ENCODE measurements around the gene NCEH1.

NCEH1 gene

DNA sequence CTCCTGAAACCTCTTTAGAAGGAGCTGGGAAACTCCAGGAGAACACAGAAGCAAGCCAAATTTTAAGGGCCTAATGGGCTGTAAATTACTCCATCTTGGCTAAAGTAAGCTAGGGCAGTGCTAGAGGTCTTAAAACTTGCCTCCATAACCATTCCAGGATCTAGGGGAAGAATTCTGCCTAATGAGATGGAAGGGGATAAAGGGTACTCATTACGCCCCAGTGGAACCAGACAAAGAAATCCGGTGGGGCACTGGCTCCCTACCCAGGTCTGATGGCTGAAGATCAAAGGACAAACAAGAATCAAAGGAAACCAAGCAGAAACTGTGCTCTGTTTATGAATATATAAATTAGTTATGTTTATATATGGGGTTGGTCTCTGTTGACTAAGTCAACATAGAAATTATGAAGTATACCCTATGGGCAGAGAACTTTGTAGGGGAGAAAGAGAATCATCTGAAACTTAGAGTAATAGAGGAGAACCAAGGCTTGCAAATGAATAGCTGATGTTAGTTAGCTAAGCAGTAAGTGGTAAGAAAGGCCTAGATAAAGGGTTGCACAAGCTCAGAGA, 57.8 kb downstream of the NCEH1 start:
- ChIA-PET CTCF (interaction anchor here (0.6 to 5.7 kb wide), 6 partner anchors 12 to 320 kb away, joined by 3 to 27 read pairs (median 4); no protein-coding TSS in a partner anchor), POLR2A (no interaction called here)
- H3K4me3 ChIP-seq (ENCODE audit: low read depth, low read length): no peak overlapping the region
- no peak for TF ChIP-seq CTCF (IDR thresholded peaks at IDR 0.05; ENCODE audit: insufficient read depth, low read length, missing control alignments)
- no peak for DNase-seq (ENCODE audit: low read depth, low spot score)

DNA sequence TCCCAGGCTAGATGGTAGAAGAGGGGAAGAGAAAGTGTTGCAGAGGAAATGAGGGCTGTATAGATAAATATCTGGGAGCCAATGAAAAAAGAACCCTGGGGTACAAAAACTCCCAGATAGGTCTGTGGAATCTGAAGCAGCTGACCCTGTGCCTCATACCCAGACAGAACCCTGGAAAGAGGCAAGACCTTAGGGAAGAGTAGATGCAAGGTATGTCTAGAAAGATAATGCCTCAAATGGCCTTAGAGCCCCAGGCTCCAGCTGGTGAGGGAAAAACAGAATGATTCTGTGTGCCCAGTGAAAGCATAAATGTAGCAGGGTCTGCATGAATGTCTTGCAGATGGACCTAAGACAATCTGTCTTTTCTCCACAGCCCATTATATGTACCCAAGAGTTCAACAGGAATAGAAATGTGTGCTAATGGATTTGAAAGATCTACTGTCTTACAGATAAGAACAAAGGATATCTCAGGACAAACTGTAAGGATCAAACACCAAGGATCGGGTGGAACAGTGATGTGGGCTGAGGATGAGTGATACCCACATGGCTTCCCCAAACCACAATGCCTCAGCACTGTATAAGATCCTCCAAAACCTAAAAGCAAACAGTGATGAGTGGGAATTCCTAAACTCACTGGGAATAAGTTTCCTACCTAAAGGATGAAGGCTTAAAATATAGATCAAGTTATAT, 58.8 kb downstream of the NCEH1 start:
- POLR2A ChIA-PET: no interaction called here
- CTCF ChIA-PET: interaction anchor here (1.2 to 5.7 kb wide), 4 partner anchors 11 to 29 kb away, joined by 3 to 27 read pairs (median 10); no protein-coding TSS in a partner anchor
- no peak overlapping the region for H3K4me3 ChIP-seq (ENCODE audit: low read depth, low read length)
- no peak for DNase-seq (ENCODE audit: low read depth, low spot score)
- no peak for TF ChIP-seq CTCF (IDR thresholded peaks at IDR 0.05; ENCODE audit: insufficient read depth, low read length, missing control alignments)

DNA sequence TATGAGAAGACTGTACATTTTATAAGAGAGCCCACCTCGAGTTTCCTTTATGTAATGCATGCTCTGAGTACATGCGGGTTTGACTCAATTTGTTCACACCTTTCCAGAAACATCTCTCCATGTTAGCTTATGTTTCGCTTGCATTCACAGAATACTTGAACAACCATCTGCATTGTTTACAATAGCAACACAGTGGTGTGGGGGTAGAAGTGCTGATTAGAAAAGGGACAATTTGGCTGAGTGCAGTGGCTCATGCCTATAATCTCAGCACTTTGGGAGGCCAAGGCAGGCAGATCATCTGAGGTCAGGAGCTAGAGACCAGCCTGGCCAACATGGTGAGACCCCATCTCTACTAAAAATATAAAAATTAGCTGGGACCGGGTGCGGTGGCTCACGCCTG, 60.9 kb downstream of the NCEH1 start:
- no peak for TF ChIP-seq CTCF (IDR thresholded peaks at IDR 0.05; ENCODE audit: insufficient read depth, low read length, missing control alignments)
- DNase-seq (ENCODE audit: low read depth, low spot score): no peak
- CTCF ChIA-PET: interaction anchor here (0.8 to 5.7 kb wide), 4 partner anchors 9 to 173 kb away, joined by 3 to 27 read pairs (median 14); no protein-coding TSS in a partner anchor
- no peak overlapping the region for H3K4me3 ChIP-seq (ENCODE audit: low read depth, low read length)
- POLR2A ChIA-PET: no interaction called here

GRCh38 chr3:172648747-172649146, 62.1 kb downstream of the NCEH1 start:
- no peak for TF ChIP-seq CTCF (IDR thresholded peaks at IDR 0.05; ENCODE audit: insufficient read depth, low read length, missing control alignments)
- CTCF ChIA-PET: interaction anchor here (0.9 to 3.5 kb wide), 6 partner anchors 9 to 294 kb away, joined by 3 to 21 read pairs (median 4); no protein-coding TSS in a partner anchor
- DNase-seq (ENCODE audit: low read depth, low spot score): no peak
- no peak overlapping the region for H3K4me3 ChIP-seq (ENCODE audit: low read depth, low read length)
- POLR2A ChIA-PET: no interaction called here

DNA sequence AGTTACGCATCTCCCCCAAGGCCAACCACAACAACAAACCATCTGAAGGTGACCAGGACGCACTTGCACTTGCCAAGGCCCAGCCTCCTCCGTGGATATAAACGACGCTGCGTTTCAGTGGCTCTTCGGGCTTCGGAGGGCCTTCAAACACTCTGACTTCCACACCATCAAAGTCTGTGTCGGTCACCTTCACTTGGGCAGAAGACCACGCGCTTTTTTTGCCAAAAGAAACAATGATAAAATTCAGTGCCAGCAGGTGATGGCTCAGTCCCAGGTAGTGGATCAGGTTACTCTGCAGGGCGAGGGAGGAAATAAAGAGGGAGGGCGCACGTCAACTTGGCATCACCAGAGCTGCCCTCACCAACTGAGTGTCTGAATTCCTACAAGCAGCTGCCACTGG, 63.0 kb downstream of the NCEH1 start:
- no peak for DNase-seq (ENCODE audit: low read depth, low spot score)
- CTCF ChIA-PET: interaction anchor here (5.4 kb wide), 1 partner anchor 20 kb away, joined by 27 read pairs; no protein-coding TSS in a partner anchor
- H3K4me3 ChIP-seq (ENCODE audit: low read depth, low read length): no peak overlapping the region

More for the DNA sequence above, 63.0 kb downstream of the NCEH1 start:
- POLR2A ChIA-PET: no interaction called here
- TF ChIP-seq CTCF (IDR thresholded peaks at IDR 0.05; ENCODE audit: insufficient read depth, low read length, missing control alignments): no peak
